B cell (primary cell): ENCODE measurements around the gene RASD1. TPM values are rescaled to one million over a fixed set of nuclear protein-coding genes. Genes with fewer than 3 reads are reported as not detected.

Experiments
- ATAC-seq: fragments of 200-7000 bp; cut with Tn5 transposase; one replicate; pipeline ENCODE4 v1.10.0; 2021; ENCODE audit warnings: low read depth, mild to moderate bottlenecking, moderate number of reproducible peaks, moderate library complexity
- CTCF ChIA-PET: fragments of 350-600 bp; sonication (Branson Sonifier 250); formaldehyde crosslinking; loops from one replicate; lab custom pipeline; 2021; ENCODE audit warnings: antibody characterized with exemption, inconsistent platforms; lab: Charles Lee
- POLR2A ChIA-PET: fragments of 350-600 bp; sonication (Branson Sonifier 250); formaldehyde crosslinking; loops from one replicate; lab custom pipeline; 2021; ENCODE audit warnings: antibody characterized with exemption; lab: Charles Lee
- DNase-seq: peaks from one replicate; pipeline ENCODE4 v3.0.0; 2013
- H2AFZ ChIP-seq: 2 replicates; pipeline ENCODE4 v1.6.1; 2012; ENCODE audit warnings: mild to moderate bottlenecking, low read depth, low read length; ENCODE audit not compliant: insufficient read depth, poor library complexity, severe bottlenecking
- H3K27ac ChIP-seq, 2 donors: 1 replicate in 1 of 2; 2 replicates in 1 of 2; pipeline ENCODE4 v1.5.1; 2012 to 2013; ENCODE audit warnings: low read length in 2 of 2, mild to moderate bottlenecking in 2 of 2, moderate library complexity in 1 of 2
- H3K27me3 ChIP-seq, 4 experiments: fragments of 200-600 bp in 1 of 4; sonication (generic) in 1 of 4; replicated peaks in 1 of 4; 1 replicate in 2 of 4; 2 replicates in 2 of 4; pipeline versions ENCODE4 v1.6.1 to v1.7.0; 2013 to 2016; ENCODE audit warnings: low read length in 3 of 4, mild to moderate bottlenecking in 2 of 4, mixed read lengths in 1 of 4, moderate library complexity in 1 of 4; ENCODE audit not compliant: insufficient read depth in 4 of 4, control insufficient read depth in 3 of 4; ENCODE audit errors: control extremely low read depth in 1 of 4
- H3K36me3 ChIP-seq, 2 experiments: replicated peaks in 1 of 2; 1 replicate in 1 of 2; 2 replicates in 1 of 2; pipeline versions ENCODE4 v1.6.1 to v1.7.1; 2013; ENCODE audit warnings: low read length in 1 of 2; ENCODE audit not compliant: insufficient read depth in 2 of 2, control insufficient read depth in 1 of 2; ENCODE audit errors: control extremely low read depth in 1 of 2, extremely low read depth in 1 of 2
- H3K4me1 ChIP-seq, 2 donors: fragments of 200-600 bp in 1 of 2; sonication (generic) in 1 of 2; 1 replicate in 1 of 2; 2 replicates in 1 of 2; pipeline versions ENCODE4 v1.5.1 to v1.6.1; 2013 to 2017; ENCODE audit warnings: low read length in 2 of 2; ENCODE audit not compliant: control insufficient read depth in 2 of 2, insufficient read depth in 2 of 2
- H3K4me2 ChIP-seq: replicated peaks from 2 replicates; pipeline ENCODE3; 2012; ENCODE audit warnings: mild to moderate bottlenecking, low read depth, low read length; ENCODE audit not compliant: poor library complexity, severe bottlenecking
- H3K4me3 ChIP-seq, 5 experiments: fragments of 200-600 bp in 1 of 5; sonication (generic) in 1 of 5; 1 replicate in 3 of 5; 2 replicates in 2 of 5; pipeline versions ENCODE4 v1.5.1 to v1.7.0; 2011 to 2016; ENCODE audit warnings: low read length in 4 of 5, mild to moderate bottlenecking in 4 of 5, low read depth in 2 of 5, control low read depth in 1 of 5, moderate library complexity in 1 of 5; ENCODE audit not compliant: insufficient read depth in 1 of 5; ENCODE audit errors: control extremely low read depth in 1 of 5, extremely low read depth in 1 of 5
- H3K79me2 ChIP-seq: fragments of 200-600 bp; sonication (generic); one replicate; pipeline ENCODE4 v1.6.0; 2016; ENCODE audit warnings: low read length; ENCODE audit not compliant: control insufficient read depth, insufficient read depth
- H3K9ac ChIP-seq: fragments of 200-600 bp; sonication (generic); 2 replicates; pipeline ENCODE4 v1.6.1; 2017; ENCODE audit warnings: mild to moderate bottlenecking, low read length, moderate library complexity
- H3K9me3 ChIP-seq, 3 donors: one replicate each; pipeline versions ENCODE4 v1.6.1 to v1.7.1; 2013; ENCODE audit warnings: low read length in 2 of 3; ENCODE audit not compliant: control insufficient read depth in 2 of 3, insufficient read depth in 1 of 3; ENCODE audit errors: control extremely low read depth in 1 of 3
- H4K20me1 ChIP-seq: 2 replicates; pipeline ENCODE4 v1.6.0; 2012; ENCODE audit warnings: mild to moderate bottlenecking, low read length; ENCODE audit not compliant: insufficient read depth, control insufficient read depth, poor library complexity, severe bottlenecking
- H3K27ac Mint-ChIP-seq: one replicate; pipeline ENCODE4 v1.8.0; 2021; ENCODE audit warnings: mixed read lengths
- H3K27me3 Mint-ChIP-seq: one replicate; pipeline ENCODE4 v1.8.0; 2021; ENCODE audit warnings: mixed read lengths
- H3K4me1 Mint-ChIP-seq: one replicate; pipeline ENCODE4 v1.8.0; 2021; ENCODE audit warnings: mixed read lengths
- H3K4me3 Mint-ChIP-seq: one replicate; pipeline ENCODE4 v1.8.0; 2021; ENCODE audit warnings: mixed read lengths
- H3K9me3 Mint-ChIP-seq: one replicate; pipeline ENCODE4 v1.8.0; 2022; ENCODE audit warnings: mixed read lengths; ENCODE audit not compliant: insufficient read depth
- EZH2 ChIP-seq: IDR thresholded peaks from 2 replicates; pipeline ENCODE4 v1.6.1; 2012; ENCODE audit warnings: borderline replicate concordance, low read depth, mild to moderate bottlenecking, moderate library complexity, low read length; ENCODE audit not compliant: insufficient read depth, poor library complexity, severe bottlenecking
- WGBS: methylation state at CpG from one replicate; pipeline ENCODE4 v1.1.5; 2013; ENCODE audit warnings: missing lambda C conversion rate; ENCODE audit not compliant: insufficient coverage; 5-methylcytosine and 5-hydroxymethylcytosine counted together
- intact Hi-C: fragments of 100-400 bp; cut with micrococcal nuclease; formaldehyde crosslinking; loops from one replicate; pipeline ENCODE4 v1.10.0; 2022
- polyA plus RNA-seq: library from polyadenylated mRNA; depleted of rRNA; stranded (reverse); fragments of >200 nt; gene quantifications from 2 replicates; pipeline ENCODE4 v1.2.3, GENCODE V29; 2012
- total RNA-seq, 2 donors: library from RNA; stranded (reverse); fragments of 120-200 nt in 1 of 2; gene quantifications; 1 replicate in 1 of 2; 2 replicates in 1 of 2; pipeline versions ENCODE4 v1.2.3 to v1.2.4, GENCODE V29; 2013 to 2022
- TF ChIP-seq, protein P1 (sequence below): fragments of 200-600 bp; IDR thresholded peaks from one replicate; pipeline ENCODE4 v1.8.0; 2022; ENCODE audit warnings: antibody characterized with exemption, mild to moderate bottlenecking

Gene RASD1
- total and polyA plus RNA-seq, 2 donors (not counting 1 experiment from before 2014, with no cell fraction given): 0.95 to 3.2 TPM

DNA sequence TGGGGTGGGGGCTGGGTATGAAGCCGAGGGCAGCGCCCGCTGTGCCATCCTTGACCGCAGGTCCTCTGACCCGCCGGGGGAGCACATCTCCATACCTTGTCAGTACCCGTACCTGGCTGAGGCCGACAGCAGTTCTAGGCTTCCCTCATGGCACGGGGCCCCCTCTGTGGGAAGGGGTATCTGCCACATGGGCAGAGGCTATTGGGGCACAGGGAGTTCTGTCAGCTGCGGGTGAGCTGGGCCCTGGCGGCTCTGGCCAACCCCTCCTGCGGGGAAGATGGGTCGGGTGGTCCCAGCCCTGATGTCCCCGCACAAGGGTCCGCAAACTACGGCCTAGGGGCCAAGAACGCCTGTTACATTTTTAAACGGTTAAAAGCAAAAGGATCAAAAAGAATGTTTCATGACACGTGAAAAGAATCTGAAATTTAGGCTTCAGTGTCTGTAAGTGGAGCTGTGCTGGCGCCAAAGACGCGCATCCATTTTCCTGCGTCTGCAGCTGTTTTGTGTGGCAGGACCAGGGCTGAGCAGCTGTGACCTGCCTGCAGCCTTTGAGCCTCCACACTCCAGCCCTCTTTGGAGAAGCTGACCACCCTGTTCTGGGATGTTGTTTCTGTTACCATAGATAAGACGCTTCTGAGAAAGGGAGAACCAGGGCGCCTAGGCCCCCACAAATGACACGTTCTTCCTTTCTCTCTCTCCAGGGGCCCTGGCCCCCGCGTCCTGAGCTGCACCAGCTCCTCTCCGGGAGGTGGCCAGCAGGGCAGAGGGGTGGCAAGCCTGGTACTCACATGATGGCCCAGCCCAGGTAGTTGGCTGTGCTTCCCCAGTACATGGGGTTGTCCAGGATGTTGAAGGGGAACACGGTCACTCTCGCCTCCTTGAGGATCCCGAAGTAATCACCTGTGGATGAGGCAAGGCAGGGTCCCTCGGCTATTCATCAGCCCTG lies 12.7 kb upstream of the RASD1 start:
- no peaks in the 10 kb centered on the region for H3K79me2 ChIP-seq
- Mint-ChIP-seq H3K27me3 (no peaks in the 10 kb centered on the region), H3K9me3 (no peaks in the 10 kb centered on the region), H3K4me3 (no peak overlapping the region), H3K27ac (no peak overlapping the region), H3K4me1 (no peaks in the 10 kb centered on the region)
- no peaks in the 10 kb centered on the region for H3K9me3 ChIP-seq
- 97% methylated on average over 27 of the region's 33 CpGs for WGBS
- H3K36me3 ChIP-seq: no peaks in the 10 kb centered on the region
- H3K9ac ChIP-seq: no peak overlapping the region
- no peak overlapping the region for H3K4me2 ChIP-seq
- no peak for DNase-seq
- no peaks in the 10 kb centered on the region for H4K20me1 ChIP-seq
- H3K4me3 ChIP-seq: no peak overlapping the region
- ChIA-PET POLR2A (no interaction called here), CTCF (no interaction called here)
- H3K27me3 ChIP-seq: no peaks in the 10 kb centered on the region
- H3K27ac ChIP-seq: no peak overlapping the region
- no peak overlapping the region for H2AFZ ChIP-seq
- no peak for ATAC-seq
- H3K4me1 ChIP-seq: no peaks in the 10 kb centered on the region
- TF ChIP-seq, protein P1, sequence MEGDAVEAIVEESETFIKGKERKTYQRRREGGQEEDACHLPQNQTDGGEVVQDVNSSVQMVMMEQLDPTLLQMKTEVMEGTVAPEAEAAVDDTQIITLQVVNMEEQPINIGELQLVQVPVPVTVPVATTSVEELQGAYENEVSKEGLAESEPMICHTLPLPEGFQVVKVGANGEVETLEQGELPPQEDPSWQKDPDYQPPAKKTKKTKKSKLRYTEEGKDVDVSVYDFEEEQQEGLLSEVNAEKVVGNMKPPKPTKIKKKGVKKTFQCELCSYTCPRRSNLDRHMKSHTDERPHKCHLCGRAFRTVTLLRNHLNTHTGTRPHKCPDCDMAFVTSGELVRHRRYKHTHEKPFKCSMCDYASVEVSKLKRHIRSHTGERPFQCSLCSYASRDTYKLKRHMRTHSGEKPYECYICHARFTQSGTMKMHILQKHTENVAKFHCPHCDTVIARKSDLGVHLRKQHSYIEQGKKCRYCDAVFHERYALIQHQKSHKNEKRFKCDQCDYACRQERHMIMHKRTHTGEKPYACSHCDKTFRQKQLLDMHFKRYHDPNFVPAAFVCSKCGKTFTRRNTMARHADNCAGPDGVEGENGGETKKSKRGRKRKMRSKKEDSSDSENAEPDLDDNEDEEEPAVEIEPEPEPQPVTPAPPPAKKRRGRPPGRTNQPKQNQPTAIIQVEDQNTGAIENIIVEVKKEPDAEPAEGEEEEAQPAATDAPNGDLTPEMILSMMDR: no peak
- TF ChIP-seq EZH2: no peak
- intact Hi-C loops: no loop called here

DNA sequence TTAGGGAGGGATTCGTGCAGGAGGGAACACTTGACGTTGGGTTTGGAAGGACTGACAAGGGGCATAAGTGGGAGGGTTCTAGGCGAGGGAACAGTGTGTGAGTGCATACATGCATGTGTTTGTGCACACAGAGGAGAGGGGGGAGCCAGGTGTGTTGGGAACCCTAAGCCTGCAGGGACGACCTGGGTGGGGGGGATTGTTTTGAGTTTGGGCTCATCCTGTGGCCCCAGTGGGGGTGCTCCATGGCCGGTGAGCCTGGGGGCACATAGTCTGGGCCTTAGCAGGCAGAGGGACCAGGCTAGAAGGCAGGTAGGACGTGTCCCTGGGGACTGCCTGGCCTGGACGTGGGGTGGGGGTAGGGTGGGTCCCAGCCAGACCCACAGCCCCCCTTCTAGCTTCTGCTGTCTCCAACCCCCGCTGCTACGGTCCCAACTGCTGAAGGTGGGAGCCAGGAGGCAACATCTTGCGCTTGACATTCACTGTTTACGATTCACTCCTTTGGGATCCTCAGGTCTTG lies 11.9 kb upstream of the RASD1 start:
- H4K20me1 ChIP-seq: no peaks in the 10 kb centered on the region
- no peaks in the 10 kb centered on the region for H3K4me1 ChIP-seq
- ChIA-PET CTCF (no interaction called here), POLR2A (no interaction called here)
- H3K79me2 ChIP-seq: no peaks in the 10 kb centered on the region
- H3K36me3 ChIP-seq: no peaks in the 10 kb centered on the region
- Mint-ChIP-seq H3K27ac (no peak overlapping the region), H3K9me3 (no peaks in the 10 kb centered on the region), H3K27me3 (no peaks in the 10 kb centered on the region), H3K4me3 (no peak overlapping the region), H3K4me1 (no peaks in the 10 kb centered on the region)
- H3K27me3 ChIP-seq: no peaks in the 10 kb centered on the region
- no peak for DNase-seq
- no peak overlapping the region for H3K4me2 ChIP-seq
- TF ChIP-seq, protein P1: no peak
- no peak for TF ChIP-seq EZH2
- no peak overlapping the region for H3K4me3 ChIP-seq
- intact Hi-C loops: no loop called here
- 86% methylated on average over 11 of the region's 11 CpGs for WGBS
- H2AFZ ChIP-seq: no peak overlapping the region
- H3K9me3 ChIP-seq: no peaks in the 10 kb centered on the region
- no peak overlapping the region for H3K9ac ChIP-seq
- no peak overlapping the region for H3K27ac ChIP-seq
- ATAC-seq: no peak
